WTC11 (cell line): ENCODE measurements around the gene BEGAIN. TPM values are rescaled to one million over a fixed set of nuclear protein-coding genes. Genes with fewer than 3 reads are reported as not detected.

ENCODE experiments used
- ATAC-seq: fragments of 200-7000 bp; cut with Tn5 transposase; 2 replicates; pipeline ENCODE4 v1.10.0; 2021; ENCODE audit warnings: mild to moderate bottlenecking, moderate library complexity
- CTCF ChIA-PET: fragments of 300-600 bp; sonication (Branson Sonifier 250); formaldehyde crosslinking; loops from one replicate; lab custom pipeline; 2021; ENCODE audit warnings: antibody characterized with exemption; lab: Charles Lee
- POLR2A ChIA-PET: fragments of 350-600 bp; sonication (Branson Sonifier 250); formaldehyde crosslinking; loops from one replicate; lab custom pipeline; 2021; ENCODE audit warnings: antibody characterized with exemption; lab: Charles Lee
- DNase-seq: peaks from one replicate; pipeline ENCODE4 v3.0.0; 2021; ENCODE audit warnings: low spot score
- H3K27ac Mint-ChIP-seq: 2 replicates; pipeline ENCODE4 v1.8.0; 2021; ENCODE audit warnings: mixed read lengths
- H3K27me3 Mint-ChIP-seq: 2 replicates; pipeline ENCODE4 v1.8.0; 2021; ENCODE audit warnings: low read depth, mild to moderate bottlenecking, moderate library complexity, mixed read lengths
- H3K36me3 Mint-ChIP-seq: 2 replicates; pipeline ENCODE4 v1.8.0; 2021; ENCODE audit warnings: mixed read lengths
- H3K4me1 Mint-ChIP-seq: 2 replicates; pipeline ENCODE4 v1.8.0; 2022; ENCODE audit warnings: mixed read lengths
- H3K4me3 Mint-ChIP-seq: 2 replicates; pipeline ENCODE4 v1.8.0; 2021; ENCODE audit warnings: mild to moderate bottlenecking, moderate library complexity, mixed read lengths
- H3K9me3 Mint-ChIP-seq: 2 replicates; pipeline ENCODE4 v1.8.0; 2021; ENCODE audit warnings: mixed read lengths
- ELF4 ChIP-seq: sonication (generic); formaldehyde crosslinking; IDR thresholded peaks from 2 replicates; pipeline ENCODE4 v1.8.1; 2022; ENCODE audit warnings: low read depth, mild to moderate bottlenecking, moderate library complexity, missing genetic modification reagents
- FOXJ3 ChIP-seq: sonication (generic); formaldehyde crosslinking; IDR thresholded peaks from 2 replicates; pipeline ENCODE4 v1.9.0; 2021; ENCODE audit warnings: missing genetic modification reagents, mild to moderate bottlenecking, borderline replicate concordance
- GRHL2 ChIP-seq: fragments of 250-450 bp; sonication (Bioruptor Pico); IDR thresholded peaks from 2 replicates; pipeline ENCODE4 v1.8.0; 2022; ENCODE audit warnings: mild to moderate bottlenecking, moderate library complexity; ENCODE audit not compliant: insufficient replicate concordance, severe bottlenecking
- GTF2I ChIP-seq: fragments of 250-450 bp; sonication (Bioruptor Pico); conservative IDR thresholded peaks from 2 replicates; pipeline ENCODE4 v1.4.0; 2021; ENCODE audit warnings: mild to moderate bottlenecking
- JAZF1 ChIP-seq: fragments of 250-450 bp; sonication (Bioruptor Pico); IDR thresholded peaks from 2 replicates; pipeline ENCODE4 v1.9.0; 2021; ENCODE audit warnings: moderate library complexity, mild to moderate bottlenecking, inconsistent platforms
- NFYB ChIP-seq: sonication (generic); formaldehyde crosslinking; conservative IDR thresholded peaks from 2 replicates; pipeline ENCODE4 v1.8.0; 2022; ENCODE audit warnings: low read depth, missing genetic modification reagents
- OVOL2 ChIP-seq: fragments of 250-450 bp; sonication (Bioruptor Pico); IDR thresholded peaks from 2 replicates; pipeline ENCODE4 v1.9.0; 2021; ENCODE audit warnings: mild to moderate bottlenecking, borderline replicate concordance
- PRRX2 ChIP-seq: fragments of 250-450 bp; sonication (Bioruptor Pico); IDR thresholded peaks from 2 replicates; pipeline ENCODE4 v1.8.0; 2021; ENCODE audit warnings: mild to moderate bottlenecking
- SMAD3 ChIP-seq: sonication (generic); formaldehyde crosslinking; IDR thresholded peaks from 2 replicates; pipeline ENCODE4 v1.8.0; 2022; ENCODE audit warnings: missing genetic modification reagents, mild to moderate bottlenecking, borderline replicate concordance
- TP53 ChIP-seq: sonication (generic); formaldehyde crosslinking; IDR thresholded peaks from 2 replicates; pipeline ENCODE4 v1.8.1; 2023; ENCODE audit warnings: mild to moderate bottlenecking, missing genetic modification reagents
- ZNF138 ChIP-seq: sonication (generic); formaldehyde crosslinking; conservative IDR thresholded peaks from 2 replicates; pipeline ENCODE4 v1.8.1; 2022; ENCODE audit warnings: mild to moderate bottlenecking, moderate library complexity, missing genetic modification reagents
- ZNF671 ChIP-seq: fragments of 250-450 bp; sonication (Bioruptor Pico); IDR thresholded peaks from 2 replicates; pipeline ENCODE4 v1.8.0; 2021; ENCODE audit warnings: mild to moderate bottlenecking
- total RNA-seq: library from RNA; stranded (reverse); gene quantifications from 3 replicates; pipeline ENCODE4 v1.2.3, GENCODE V29; 2021
- TF ChIP-seq, protein P1 (sequence below): fragments of 250-450 bp; sonication (Bioruptor Pico); IDR thresholded peaks from 2 replicates; pipeline ENCODE4 v1.9.0; 2021; ENCODE audit warnings: mild to moderate bottlenecking
- TF ChIP-seq, protein P2 (sequence below): sonication (generic); formaldehyde crosslinking; IDR thresholded peaks from 2 replicates; pipeline ENCODE4 v1.8.1; 2022; ENCODE audit warnings: missing genetic modification reagents, borderline replicate concordance
- TF ChIP-seq, protein P3 (sequence below): sonication (generic); formaldehyde crosslinking; conservative IDR thresholded peaks from 2 replicates; pipeline ENCODE4 v1.8.1; 2022; ENCODE audit warnings: mild to moderate bottlenecking, missing genetic modification reagents
- TF ChIP-seq, protein P4 (sequence below): sonication (generic); formaldehyde crosslinking; IDR thresholded peaks from 2 replicates; pipeline ENCODE4 v1.8.1; 2023; ENCODE audit warnings: mild to moderate bottlenecking, missing genetic modification reagents, moderate library complexity
- TF ChIP-seq, protein P5 (sequence below): sonication (generic); formaldehyde crosslinking; IDR thresholded peaks from 2 replicates; pipeline ENCODE4 v1.8.1; 2022; ENCODE audit warnings: low read depth, mild to moderate bottlenecking, moderate library complexity, missing genetic modification reagents, borderline replicate concordance
- TF ChIP-seq, protein P6 (sequence below): sonication (generic); formaldehyde crosslinking; conservative IDR thresholded peaks from 2 replicates; pipeline ENCODE4 v1.8.1; 2023; ENCODE audit warnings: mild to moderate bottlenecking, low read depth, missing genetic modification reagents, moderate library complexity
- TF ChIP-seq, protein P7 (sequence below): sonication (generic); formaldehyde crosslinking; IDR thresholded peaks from 2 replicates; pipeline ENCODE4 v1.8.0; 2023; ENCODE audit warnings: missing genetic modification reagents
- TF ChIP-seq, protein P8 (sequence below): fragments of 200-600 bp; IDR thresholded peaks from 2 replicates; pipeline ENCODE4 v1.8.0; 2022; ENCODE audit warnings: antibody characterized with exemption

The BEGAIN gene
- total RNA-seq, 1 experiment from 2014 or later, result 1.3 TPM

DNA sequence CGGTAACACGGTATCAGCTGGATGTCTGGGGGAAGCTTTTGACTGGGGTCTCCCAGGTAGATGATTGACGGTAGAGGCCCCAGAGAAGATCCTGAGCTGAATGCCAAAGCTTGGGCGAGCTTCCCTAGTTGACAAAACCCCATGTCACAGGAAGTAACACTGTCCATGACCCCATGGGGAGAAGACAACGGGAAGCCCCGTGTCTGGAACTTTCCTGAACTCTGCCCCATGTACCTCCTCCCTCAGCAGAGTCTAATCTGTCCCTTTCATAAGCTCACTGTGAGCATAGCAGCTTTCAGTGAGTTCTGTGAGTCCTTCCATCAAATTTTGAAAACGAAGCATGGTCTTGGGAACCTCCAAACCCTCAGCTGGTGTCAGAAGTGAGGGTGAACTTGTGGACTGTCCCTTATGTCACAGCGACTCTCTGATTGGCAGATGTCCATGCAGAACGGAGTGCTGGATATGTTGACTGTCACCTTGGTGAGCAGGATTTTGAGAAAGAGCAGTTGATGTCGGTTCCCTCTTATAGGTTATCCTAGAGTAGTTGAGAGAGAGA lies 29.7 kb upstream of the BEGAIN start:
- POLR2A ChIA-PET, result no interaction called here
- DNase-seq, result no peak
- Mint-ChIP-seq H3K27ac (no peak overlapping the region), H3K9me3 (no peaks in the 10 kb centered on the region), H3K4me1 (peaks cover 13% of the 10 kb centered on the region), H3K27me3 (peaks cover 6% of the 10 kb centered on the region; the same call in 1 of the 2 replicates), H3K36me3 (no peaks in the 10 kb centered on the region), H3K4me3 (no peak overlapping the region)
- CTCF ChIA-PET, result interaction anchor here (1.1 to 2.4 kb wide), 3 partner anchors 29 to 39 kb away, joined by 4 to 13 read pairs (median 6); no protein-coding TSS in a partner anchor
- ATAC-seq, result no peak
- TF ChIP-seq, protein P1, sequence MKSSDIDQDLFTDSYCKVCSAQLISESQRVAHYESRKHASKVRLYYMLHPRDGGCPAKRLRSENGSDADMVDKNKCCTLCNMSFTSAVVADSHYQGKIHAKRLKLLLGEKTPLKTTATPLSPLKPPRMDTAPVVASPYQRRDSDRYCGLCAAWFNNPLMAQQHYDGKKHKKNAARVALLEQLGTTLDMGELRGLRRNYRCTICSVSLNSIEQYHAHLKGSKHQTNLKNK, result no peak
- TF ChIP-seq, protein P2, sequence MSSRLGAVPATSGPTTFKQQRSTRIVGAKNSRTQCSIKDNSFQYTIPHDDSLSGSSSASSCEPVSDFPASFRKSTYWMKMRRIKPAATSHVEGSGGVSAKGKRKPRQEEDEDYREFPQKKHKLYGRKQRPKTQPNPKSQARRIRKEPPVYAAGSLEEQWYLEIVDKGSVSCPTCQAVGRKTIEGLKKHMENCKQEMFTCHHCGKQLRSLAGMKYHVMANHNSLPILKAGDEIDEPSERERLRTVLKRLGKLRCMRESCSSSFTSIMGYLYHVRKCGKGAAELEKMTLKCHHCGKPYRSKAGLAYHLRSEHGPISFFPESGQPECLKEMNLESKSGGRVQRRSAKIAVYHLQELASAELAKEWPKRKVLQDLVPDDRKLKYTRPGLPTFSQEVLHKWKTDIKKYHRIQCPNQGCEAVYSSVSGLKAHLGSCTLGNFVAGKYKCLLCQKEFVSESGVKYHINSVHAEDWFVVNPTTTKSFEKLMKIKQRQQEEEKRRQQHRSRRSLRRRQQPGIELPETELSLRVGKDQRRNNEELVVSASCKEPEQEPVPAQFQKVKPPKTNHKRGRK, result no peak
- TF ChIP-seq ZNF671 (CRISPR knock-in tag), result no peak
- no peak for TF ChIP-seq OVOL2 (CRISPR knock-in tag)
- no peak for TF ChIP-seq ZNF138 (CRISPR knock-in tag)
- TF ChIP-seq, protein P3, sequence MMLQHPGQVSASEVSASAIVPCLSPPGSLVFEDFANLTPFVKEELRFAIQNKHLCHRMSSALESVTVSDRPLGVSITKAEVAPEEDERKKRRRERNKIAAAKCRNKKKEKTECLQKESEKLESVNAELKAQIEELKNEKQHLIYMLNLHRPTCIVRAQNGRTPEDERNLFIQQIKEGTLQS, result no peak
- TF ChIP-seq, protein P4, sequence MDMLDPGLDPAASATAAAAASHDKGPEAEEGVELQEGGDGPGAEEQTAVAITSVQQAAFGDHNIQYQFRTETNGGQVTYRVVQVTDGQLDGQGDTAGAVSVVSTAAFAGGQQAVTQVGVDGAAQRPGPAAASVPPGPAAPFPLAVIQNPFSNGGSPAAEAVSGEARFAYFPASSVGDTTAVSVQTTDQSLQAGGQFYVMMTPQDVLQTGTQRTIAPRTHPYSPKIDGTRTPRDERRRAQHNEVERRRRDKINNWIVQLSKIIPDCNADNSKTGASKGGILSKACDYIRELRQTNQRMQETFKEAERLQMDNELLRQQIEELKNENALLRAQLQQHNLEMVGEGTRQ, result no peak
- no peak for TF ChIP-seq FOXJ3 (CRISPR knock-in tag)
- no peak for TF ChIP-seq TP53 (CRISPR knock-in tag)
- no peak for TF ChIP-seq GTF2I (CRISPR knock-in tag)
- no peak for TF ChIP-seq JAZF1 (CRISPR knock-in tag)
- TF ChIP-seq, all 79 proteins: peak for 0

DNA sequence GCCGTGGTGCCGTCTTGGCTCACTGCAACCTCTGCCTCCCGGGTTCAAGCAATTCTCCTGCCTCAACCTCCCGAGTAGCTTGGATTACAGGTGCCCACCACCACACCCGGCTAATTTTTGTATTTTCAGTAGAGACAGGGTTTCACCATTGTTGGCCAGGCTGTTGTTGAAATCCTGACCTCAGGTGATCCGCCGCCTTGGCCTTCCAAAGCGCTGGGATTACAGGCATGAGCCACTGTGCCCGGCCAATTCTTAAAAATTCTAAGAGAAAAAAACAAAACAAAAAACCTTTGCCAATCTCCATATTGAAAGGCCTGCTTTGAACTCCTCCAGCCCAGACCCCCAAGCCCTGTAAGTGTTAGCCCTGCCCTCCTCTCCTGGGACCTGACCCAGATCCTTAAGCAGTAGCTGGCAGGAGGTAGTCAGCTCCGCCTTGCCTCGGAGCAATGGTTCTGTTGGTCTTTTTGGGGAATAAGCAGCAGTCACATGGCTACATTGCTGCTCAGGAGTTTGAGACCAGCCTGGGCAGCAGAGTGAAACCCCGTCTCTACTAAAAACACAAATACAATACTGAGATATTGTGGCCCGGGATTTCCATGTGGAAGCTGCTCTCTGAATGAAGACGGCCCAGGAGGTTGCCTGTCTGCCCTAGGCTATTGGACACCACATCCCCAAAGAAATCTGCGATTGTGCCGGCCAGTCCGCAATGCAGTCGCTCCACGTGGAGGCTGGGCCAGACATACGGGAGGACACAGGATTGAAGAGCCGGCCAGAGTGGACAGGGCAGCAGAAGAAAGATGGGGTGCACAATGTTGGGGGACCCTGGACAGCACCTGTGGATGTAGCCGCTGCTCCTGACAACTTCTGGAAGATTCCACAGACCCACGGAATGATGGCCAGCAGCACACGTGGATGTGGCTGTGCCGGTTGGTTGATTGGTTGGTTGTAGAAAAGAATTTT lies 28.8 kb upstream of the BEGAIN start:
- Mint-ChIP-seq H3K27me3 (peaks cover 6% of the 10 kb centered on the region; the same call in 1 of the 2 replicates), H3K4me1 (peaks cover 11% of the 10 kb centered on the region), H3K36me3 (no peaks in the 10 kb centered on the region), H3K9me3 (no peaks in the 10 kb centered on the region), H3K4me3 (no peak overlapping the region)
- ChIA-PET POLR2A (no interaction called here), CTCF (interaction anchor here (0.5 to 2.4 kb wide), 3 partner anchors 30 to 49 kb away, joined by 3 to 13 read pairs (median 3); no protein-coding TSS in a partner anchor)
- TF ChIP-seq GRHL2, result no peak
- no peak for TF ChIP-seq PRRX2 (CRISPR knock-in tag)
- no peak for TF ChIP-seq NFYB
- TF ChIP-seq, protein P5, sequence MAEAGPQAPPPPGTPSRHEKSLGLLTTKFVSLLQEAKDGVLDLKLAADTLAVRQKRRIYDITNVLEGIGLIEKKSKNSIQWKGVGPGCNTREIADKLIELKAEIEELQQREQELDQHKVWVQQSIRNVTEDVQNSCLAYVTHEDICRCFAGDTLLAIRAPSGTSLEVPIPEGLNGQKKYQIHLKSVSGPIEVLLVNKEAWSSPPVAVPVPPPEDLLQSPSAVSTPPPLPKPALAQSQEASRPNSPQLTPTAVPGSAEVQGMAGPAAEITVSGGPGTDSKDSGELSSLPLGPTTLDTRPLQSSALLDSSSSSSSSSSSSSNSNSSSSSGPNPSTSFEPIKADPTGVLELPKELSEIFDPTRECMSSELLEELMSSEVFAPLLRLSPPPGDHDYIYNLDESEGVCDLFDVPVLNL (CRISPR knock-in tag), result no peak
- TF ChIP-seq, all 79 proteins: peak for 0
- no peak for DNase-seq
- H3K27ac Mint-ChIP-seq, result no peak overlapping the region
- no peak for ATAC-seq

DNA sequence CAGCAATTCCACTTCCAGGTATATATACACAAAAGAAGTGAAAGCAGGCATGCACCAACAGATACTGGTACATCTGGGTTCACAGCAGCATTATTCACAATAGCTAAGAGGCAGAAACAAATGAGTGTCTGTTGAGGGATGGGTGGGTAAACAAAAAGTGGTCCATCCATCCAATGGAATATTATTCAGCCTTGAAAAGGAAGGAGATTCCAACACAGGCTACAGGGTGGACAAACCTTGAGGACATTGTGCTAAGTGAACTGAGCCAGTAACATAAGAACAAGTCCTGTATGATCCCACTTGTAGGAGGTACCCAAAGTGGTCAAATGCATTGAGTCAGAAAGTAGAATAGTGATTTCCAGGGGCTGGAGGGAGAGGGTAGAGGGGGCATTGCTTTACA lies 27.6 kb upstream of the BEGAIN start:
- CTCF ChIA-PET, result no interaction called here
- H3K27me3 Mint-ChIP-seq, result peaks cover 6% of the 10 kb centered on the region; the same call in 1 of the 2 replicates
- no peaks in the 10 kb centered on the region for H3K9me3 Mint-ChIP-seq
- no peaks in the 10 kb centered on the region for H3K36me3 Mint-ChIP-seq
- H3K4me1 Mint-ChIP-seq, result peaks cover 11% of the 10 kb centered on the region
- no peak overlapping the region for H3K4me3 Mint-ChIP-seq
- H3K27ac Mint-ChIP-seq, result no peak overlapping the region; the same call in 1 of the 2 replicates
- DNase-seq (no peak), ATAC-seq (no peak)
- POLR2A ChIA-PET, result no interaction called here
- TF ChIP-seq, protein P6, sequence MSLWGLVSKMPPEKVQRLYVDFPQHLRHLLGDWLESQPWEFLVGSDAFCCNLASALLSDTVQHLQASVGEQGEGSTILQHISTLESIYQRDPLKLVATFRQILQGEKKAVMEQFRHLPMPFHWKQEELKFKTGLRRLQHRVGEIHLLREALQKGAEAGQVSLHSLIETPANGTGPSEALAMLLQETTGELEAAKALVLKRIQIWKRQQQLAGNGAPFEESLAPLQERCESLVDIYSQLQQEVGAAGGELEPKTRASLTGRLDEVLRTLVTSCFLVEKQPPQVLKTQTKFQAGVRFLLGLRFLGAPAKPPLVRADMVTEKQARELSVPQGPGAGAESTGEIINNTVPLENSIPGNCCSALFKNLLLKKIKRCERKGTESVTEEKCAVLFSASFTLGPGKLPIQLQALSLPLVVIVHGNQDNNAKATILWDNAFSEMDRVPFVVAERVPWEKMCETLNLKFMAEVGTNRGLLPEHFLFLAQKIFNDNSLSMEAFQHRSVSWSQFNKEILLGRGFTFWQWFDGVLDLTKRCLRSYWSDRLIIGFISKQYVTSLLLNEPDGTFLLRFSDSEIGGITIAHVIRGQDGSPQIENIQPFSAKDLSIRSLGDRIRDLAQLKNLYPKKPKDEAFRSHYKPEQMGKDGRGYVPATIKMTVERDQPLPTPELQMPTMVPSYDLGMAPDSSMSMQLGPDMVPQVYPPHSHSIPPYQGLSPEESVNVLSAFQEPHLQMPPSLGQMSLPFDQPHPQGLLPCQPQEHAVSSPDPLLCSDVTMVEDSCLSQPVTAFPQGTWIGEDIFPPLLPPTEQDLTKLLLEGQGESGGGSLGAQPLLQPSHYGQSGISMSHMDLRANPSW (CRISPR knock-in tag), result no peak
- TF ChIP-seq, protein P7, sequence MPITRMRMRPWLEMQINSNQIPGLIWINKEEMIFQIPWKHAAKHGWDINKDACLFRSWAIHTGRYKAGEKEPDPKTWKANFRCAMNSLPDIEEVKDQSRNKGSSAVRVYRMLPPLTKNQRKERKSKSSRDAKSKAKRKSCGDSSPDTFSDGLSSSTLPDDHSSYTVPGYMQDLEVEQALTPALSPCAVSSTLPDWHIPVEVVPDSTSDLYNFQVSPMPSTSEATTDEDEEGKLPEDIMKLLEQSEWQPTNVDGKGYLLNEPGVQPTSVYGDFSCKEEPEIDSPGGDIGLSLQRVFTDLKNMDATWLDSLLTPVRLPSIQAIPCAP (CRISPR knock-in tag), result no peak
- TF ChIP-seq ELF4 (CRISPR knock-in tag) (no peak), JAZF1 (CRISPR knock-in tag) (no peak), ZNF671 (CRISPR knock-in tag) (no peak), SMAD3 (CRISPR knock-in tag) (no peak)
- TF ChIP-seq, protein P8, sequence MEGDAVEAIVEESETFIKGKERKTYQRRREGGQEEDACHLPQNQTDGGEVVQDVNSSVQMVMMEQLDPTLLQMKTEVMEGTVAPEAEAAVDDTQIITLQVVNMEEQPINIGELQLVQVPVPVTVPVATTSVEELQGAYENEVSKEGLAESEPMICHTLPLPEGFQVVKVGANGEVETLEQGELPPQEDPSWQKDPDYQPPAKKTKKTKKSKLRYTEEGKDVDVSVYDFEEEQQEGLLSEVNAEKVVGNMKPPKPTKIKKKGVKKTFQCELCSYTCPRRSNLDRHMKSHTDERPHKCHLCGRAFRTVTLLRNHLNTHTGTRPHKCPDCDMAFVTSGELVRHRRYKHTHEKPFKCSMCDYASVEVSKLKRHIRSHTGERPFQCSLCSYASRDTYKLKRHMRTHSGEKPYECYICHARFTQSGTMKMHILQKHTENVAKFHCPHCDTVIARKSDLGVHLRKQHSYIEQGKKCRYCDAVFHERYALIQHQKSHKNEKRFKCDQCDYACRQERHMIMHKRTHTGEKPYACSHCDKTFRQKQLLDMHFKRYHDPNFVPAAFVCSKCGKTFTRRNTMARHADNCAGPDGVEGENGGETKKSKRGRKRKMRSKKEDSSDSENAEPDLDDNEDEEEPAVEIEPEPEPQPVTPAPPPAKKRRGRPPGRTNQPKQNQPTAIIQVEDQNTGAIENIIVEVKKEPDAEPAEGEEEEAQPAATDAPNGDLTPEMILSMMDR, result no peak
